Neural progenitor cell (in vitro differentiated cells): Measurements from ENCODE around the gene WDFY2. TPM values are rescaled to one million over a fixed set of nuclear protein-coding genes. Genes with fewer than 3 reads are reported as not detected.

Source experiments
- DNase-seq: peaks from one replicate; pipeline ENCODE4 v3.0.0-alpha.2; 2016; ENCODE audit warnings: low spot score
- H2AFZ ChIP-seq: fragments of 200-600 bp; sonication (generic); replicated peaks from 2 replicates; pipeline ENCODE4 v1.6.1; 2016; ENCODE audit warnings: antibody characterized with exemption
- H3F3A ChIP-seq: fragments of 200-600 bp; sonication (generic); 2 replicates; pipeline ENCODE4 v1.6.1; 2016; ENCODE audit warnings: antibody characterized with exemption, low read depth
- H3K27ac ChIP-seq: fragments of 200-600 bp; sonication (generic); 2 replicates; pipeline ENCODE4 v1.5.1; 2016; ENCODE audit warnings: mild to moderate bottlenecking
- H3K27me3 ChIP-seq: fragments of 200-600 bp; sonication (generic); 2 replicates; pipeline ENCODE4 v1.6.1; 2016; ENCODE audit warnings: mild to moderate bottlenecking, moderate library complexity
- H3K36me3 ChIP-seq: fragments of 200-600 bp; sonication (generic); 2 replicates; pipeline ENCODE4 v1.5.1; 2016
- H3K4me1 ChIP-seq: fragments of 200-600 bp; sonication (generic); 2 replicates; pipeline ENCODE4 v1.6.1; 2016; ENCODE audit warnings: mixed run types
- H3K4me2 ChIP-seq: fragments of 200-600 bp; sonication (generic); 2 replicates; pipeline ENCODE4 v1.6.1; 2016
- H3K4me3 ChIP-seq: fragments of 200-600 bp; sonication (generic); 2 replicates; pipeline ENCODE4 v1.5.1; 2016
- H3K79me2 ChIP-seq: fragments of 200-600 bp; sonication (generic); 2 replicates; pipeline ENCODE4 v1.6.1; 2016; ENCODE audit warnings: low read depth
- H3K9ac ChIP-seq: fragments of 200-600 bp; sonication (generic); 2 replicates; pipeline ENCODE4 v1.6.1; 2016
- H3K9me3 ChIP-seq: fragments of 200-600 bp; sonication (generic); 2 replicates; pipeline ENCODE4 v1.5.1; 2016; ENCODE audit warnings: low read depth
- H4K20me1 ChIP-seq: fragments of 200-600 bp; sonication (generic); 2 replicates; pipeline ENCODE4 v1.6.1; 2016; ENCODE audit warnings: low read depth
- H3K27ac Mint-ChIP-seq: 3 replicates; pipeline ENCODE4 v1.8.0; 2021; ENCODE audit warnings: mixed read lengths
- H3K27me3 Mint-ChIP-seq: 2 replicates; pipeline ENCODE4 v1.8.0; 2022; ENCODE audit warnings: low read depth, mild to moderate bottlenecking, inconsistent platforms, moderate library complexity, mixed read lengths; ENCODE audit not compliant: insufficient read depth
- H3K36me3 Mint-ChIP-seq: 3 replicates; pipeline ENCODE4 v1.8.0; 2021; ENCODE audit warnings: mixed read lengths
- H3K4me1 Mint-ChIP-seq: 3 replicates; pipeline ENCODE4 v1.8.0; 2021; ENCODE audit warnings: mixed read lengths
- H3K4me3 Mint-ChIP-seq: 3 replicates; pipeline ENCODE4 v1.8.0; 2021; ENCODE audit warnings: mild to moderate bottlenecking, moderate library complexity, mixed read lengths
- H3K9me3 Mint-ChIP-seq: 3 replicates; pipeline ENCODE4 v1.8.0; 2020; ENCODE audit warnings: mixed read lengths
- CTCF ChIP-seq: fragments of 200-600 bp; sonication (generic); IDR thresholded peaks from 2 replicates; pipeline ENCODE4 v1.5.1; 2017; ENCODE audit warnings: antibody characterized with exemption, mild to moderate bottlenecking
- EZH2 ChIP-seq: fragments of 200-600 bp; sonication (generic); IDR thresholded peaks from 2 replicates; pipeline ENCODE4 v1.6.1; 2017; ENCODE audit warnings: antibody characterized with exemption, mild to moderate bottlenecking, moderate library complexity
- EZH2phosphoT487 ChIP-seq: fragments of 200-600 bp; sonication (generic); IDR thresholded peaks from 2 replicates; pipeline ENCODE4 v1.6.1; 2017; ENCODE audit warnings: antibody characterized with exemption
- total RNA-seq: library from RNA; depleted of rRNA; stranded (reverse); fragments of >200 nt; gene quantifications from 2 replicates; pipeline ENCODE4 v1.2.3, GENCODE V29; 2015; ENCODE audit warnings: low replicate concordance

WDFY2 gene
- total RNA-seq, 1 donor from 2014 or later: 18.3 TPM

DNA sequence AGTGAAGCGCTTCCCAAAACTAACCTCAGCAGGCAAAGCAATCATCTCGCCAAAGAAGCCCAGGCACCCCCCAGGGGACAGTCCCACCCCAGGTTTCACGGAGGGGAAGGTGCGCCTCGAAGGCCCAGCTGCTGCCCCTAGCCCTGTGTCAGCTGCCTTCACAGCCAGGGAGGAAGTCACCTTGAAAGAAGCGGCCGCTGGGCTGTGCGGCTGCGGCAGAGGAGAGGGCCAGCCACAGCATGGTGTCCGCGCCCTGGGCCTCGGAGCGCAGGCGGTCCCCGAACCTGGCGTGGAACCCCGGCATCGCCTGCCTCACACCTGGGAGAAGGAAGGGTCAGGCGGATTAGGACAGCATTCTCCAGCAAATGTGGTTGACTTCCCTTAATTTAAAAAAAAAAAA lies 184.7 kb downstream of the WDFY2 start:
- no peak overlapping the region for H3K27ac ChIP-seq
- no peak overlapping the region for H3K4me3 Mint-ChIP-seq
- H3K27ac Mint-ChIP-seq: no peak overlapping the region

GRCh38 chr13:51769455-51770127 lies 185.3 kb downstream of the WDFY2 start:
- no peak overlapping the region for H3K9ac ChIP-seq
- H3K27me3 ChIP-seq: no peaks in the 10 kb centered on the region
- peaks cover 14% of the 10 kb centered on the region for H3K27me3 Mint-ChIP-seq
- H3F3A ChIP-seq: peaks cover 7% of the 10 kb centered on the region
- no peak overlapping the region for H3K4me3 ChIP-seq
- H2AFZ ChIP-seq: no peak overlapping the region
- H3K9me3 ChIP-seq: no peaks in the 10 kb centered on the region
- DNase-seq: no peak
- H3K4me3 Mint-ChIP-seq: no peak overlapping the region
- H3K79me2 ChIP-seq: no peaks in the 10 kb centered on the region
- no peak overlapping the region for H3K27ac Mint-ChIP-seq
- no peaks in the 10 kb centered on the region for H3K36me3 ChIP-seq
- TF ChIP-seq EZH2phosphoT487: no peak
- no peak for TF ChIP-seq EZH2
- TF ChIP-seq CTCF: no peak
- H3K9me3 Mint-ChIP-seq: no peaks in the 10 kb centered on the region
- H3K4me2 ChIP-seq: no peak overlapping the region
- H3K36me3 Mint-ChIP-seq: peaks cover 19% of the 10 kb centered on the region
- no peak overlapping the region for H3K27ac ChIP-seq
- no peaks in the 10 kb centered on the region for H4K20me1 ChIP-seq
- no peaks in the 10 kb centered on the region for H3K4me1 ChIP-seq
- H3K4me1 Mint-ChIP-seq: peaks cover 14% of the 10 kb centered on the region

More for the DNA sequence above, 184.7 kb downstream of the WDFY2 start:
- H3K4me1 ChIP-seq: no peaks in the 10 kb centered on the region
- no peaks in the 10 kb centered on the region for H3K36me3 ChIP-seq
- H2AFZ ChIP-seq: no peak overlapping the region
- H3K27me3 Mint-ChIP-seq: peaks cover 17% of the 10 kb centered on the region
- H3K9me3 ChIP-seq: no peaks in the 10 kb centered on the region
- H3K4me2 ChIP-seq: no peak overlapping the region
- H3K4me3 ChIP-seq: no peak overlapping the region
- H3K4me1 Mint-ChIP-seq: peaks cover 18% of the 10 kb centered on the region
- TF ChIP-seq EZH2phosphoT487: no peak
- no peak for TF ChIP-seq CTCF
- no peak for TF ChIP-seq EZH2
- DNase-seq: no peak
- no peaks in the 10 kb centered on the region for H4K20me1 ChIP-seq
- no peaks in the 10 kb centered on the region for H3K79me2 ChIP-seq
- no peaks in the 10 kb centered on the region for H3K9me3 Mint-ChIP-seq
- peaks cover 19% of the 10 kb centered on the region for H3K36me3 Mint-ChIP-seq
- H3K9ac ChIP-seq: no peak overlapping the region
- no peaks in the 10 kb centered on the region for H3K27me3 ChIP-seq
- peaks cover 7% of the 10 kb centered on the region for H3F3A ChIP-seq

DNA sequence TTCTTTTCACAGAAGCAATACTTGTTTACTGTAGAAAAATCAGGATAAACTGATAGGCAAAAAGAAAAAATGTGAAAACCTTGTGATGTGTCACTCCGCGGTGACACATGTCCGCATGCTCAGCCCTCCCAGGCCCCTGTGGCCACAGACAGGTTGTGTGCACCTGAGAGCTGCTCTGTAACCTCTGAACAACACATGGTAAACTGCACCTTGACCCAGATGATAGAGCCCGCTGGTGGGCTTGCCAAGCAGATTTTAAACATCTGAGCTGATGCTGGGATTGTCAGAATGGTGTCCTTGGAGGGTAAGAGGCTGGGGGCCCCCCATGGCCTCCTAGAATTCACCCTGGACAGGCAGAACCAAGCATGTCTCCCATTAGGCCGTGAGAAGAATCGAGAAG lies 185.9 kb downstream of the WDFY2 start:
- peaks cover 19% of the 10 kb centered on the region for H3K36me3 Mint-ChIP-seq
- Histone ChIP-seq H3K9ac (no peak overlapping the region), H3K4me2 (no peak overlapping the region), H4K20me1 (no peaks in the 10 kb centered on the region), H3F3A (peaks cover 7% of the 10 kb centered on the region), H3K27me3 (no peaks in the 10 kb centered on the region), H3K27ac (no peak overlapping the region), H3K9me3 (no peaks in the 10 kb centered on the region), H2AFZ (no peak overlapping the region), H3K79me2 (no peaks in the 10 kb centered on the region), H3K4me3 (no peak overlapping the region), H3K36me3 (no peaks in the 10 kb centered on the region), H3K4me1 (no peaks in the 10 kb centered on the region)
- no peaks in the 10 kb centered on the region for H3K9me3 Mint-ChIP-seq
- TF ChIP-seq CTCF: no peak
- TF ChIP-seq EZH2phosphoT487: no peak
- no peak for TF ChIP-seq EZH2
- no peak overlapping the region for H3K4me3 Mint-ChIP-seq
- no peak overlapping the region for H3K27ac Mint-ChIP-seq
- peaks cover 9% of the 10 kb centered on the region for H3K4me1 Mint-ChIP-seq
- peaks cover 14% of the 10 kb centered on the region for H3K27me3 Mint-ChIP-seq
- DNase-seq: no peak
